ENCODE results near the gene CCN2. TPM values are rescaled to one million over a fixed set of nuclear protein-coding genes. Genes with fewer than 3 reads are reported as not detected.

Gene CCN2
- total RNA-seq, 1 experiment from 2014 or later = 82.6 TPM

- no peak for DNase-seq (ENCODE audit: low read depth)
These were observed 16.8 kb upstream of the CCN2 start for GRCh38 chr6:131967948-131968347.

- DNase-seq (ENCODE audit: low read depth) = peak; percentile 79
These were observed 15.3 kb upstream of the CCN2 start for GRCh38 chr6:131966443-131966842.

- no peak for DNase-seq (ENCODE audit: low read depth)
These were observed 11.9 kb upstream of the CCN2 start for GRCh38 chr6:131963063-131963462.

GRCh38 chr6:131960371-131961133 lies 9.4 kb upstream of the CCN2 start:
- no peak for DNase-seq (ENCODE audit: low read depth)

GRCh38 chr6:131958542-131959470 lies 7.6 kb upstream of the CCN2 start:
- no peak for DNase-seq (ENCODE audit: low read depth)

- no peak for DNase-seq (ENCODE audit: low read depth)
These were observed 6.9 kb upstream of the CCN2 start for GRCh38 chr6:131958095-131958494.

- no peak for DNase-seq (ENCODE audit: low read depth)
These were observed 4.7 kb upstream of the CCN2 start for GRCh38 chr6:131955876-131956275.

GRCh38 chr6:131955192-131955591 lies 4.0 kb upstream of the CCN2 start:
- no peak for DNase-seq (ENCODE audit: low read depth)

- peak; percentile 95 for DNase-seq (ENCODE audit: low read depth)
These were observed 3.6 kb upstream of the CCN2 start for GRCh38 chr6:131954775-131955107.

GRCh38 chr6:131954059-131954774 lies 3.0 kb upstream of the CCN2 start:
- peak; percentile 45 for DNase-seq (ENCODE audit: low read depth)

GRCh38 chr6:131952886-131953509 lies 1.8 kb upstream of the CCN2 start:
- DNase-seq (ENCODE audit: low read depth) = no peak

- DNase-seq (ENCODE audit: low read depth) = peak; percentile 12
These were observed 531 bp upstream of the CCN2 start for GRCh38 chr6:131951576-131952230.

GRCh38 chr6:131949909-131950766 lies 1.0 kb downstream of the CCN2 start:
- DNase-seq (ENCODE audit: low read depth) = peak; percentile 92

GRCh38 chr6:131949620-131949908 lies 1.6 kb downstream of the CCN2 start:
- DNase-seq (ENCODE audit: low read depth) = no peak

- DNase-seq (ENCODE audit: low read depth) = peak; percentile 74
These were observed 2.2 kb downstream of the CCN2 start for GRCh38 chr6:131948692-131949619.

GRCh38 chr6:131947986-131948661 lies 3.0 kb downstream of the CCN2 start:
- DNase-seq (ENCODE audit: low read depth) = no peak

- DNase-seq (ENCODE audit: low read depth) = peak; percentile 53
These were observed 3.9 kb downstream of the CCN2 start for GRCh38 chr6:131946992-131947955.

All from Daoy (cell line).